ENCODE data around the gene ADAMTS7.
"Not testable (repeated sequence)": the region's sequence is repeated elsewhere in the genome, so short reads cannot be mapped to it uniquely, and the experiment has no call there.

The ADAMTS7 gene

GRCh38 chr15:78764340-78765153 lies 46.7 kb downstream of the ADAMTS7 start:
- not testable (repeated sequence) for DNase-seq

GRCh38 chr15:78763796-78764241 lies 47.4 kb downstream of the ADAMTS7 start:
- DNase-seq = no peak

GRCh38 chr15:78762985-78763795 lies 48.1 kb downstream of the ADAMTS7 start:
- no peak for DNase-seq

GRCh38 chr15:78762386-78762961 lies 48.8 kb downstream of the ADAMTS7 start:
- DNase-seq = not testable (repeated sequence)

GRCh38 chr15:78761891-78762385 lies 49.3 kb downstream of the ADAMTS7 start:
- DNase-seq = no peak

- DNase-seq = not testable (repeated sequence)
These were observed 49.8 kb downstream of the ADAMTS7 start for GRCh38 chr15:78761475-78761874.

GRCh38 chr15:78761020-78761419 lies 50.2 kb downstream of the ADAMTS7 start:
- no peak for DNase-seq

GRCh38 chr15:78760091-78760882 lies 51.0 kb downstream of the ADAMTS7 start:
- peak; percentile 54 for DNase-seq

- DNase-seq = not testable (repeated sequence)
These were observed 51.8 kb downstream of the ADAMTS7 start for GRCh38 chr15:78759361-78759998.

GRCh38 chr15:78758486-78759200 lies 52.6 kb downstream of the ADAMTS7 start:
- DNase-seq = not testable (repeated sequence)

GRCh38 chr15:78758084-78758483 lies 53.2 kb downstream of the ADAMTS7 start:
- DNase-seq = not testable (repeated sequence)

GRCh38 chr15:78757636-78757905 lies 53.7 kb downstream of the ADAMTS7 start:
- DNase-seq = no peak

- not testable (repeated sequence) for DNase-seq
These were observed 54.3 kb downstream of the ADAMTS7 start for GRCh38 chr15:78756781-78757635.

- DNase-seq = peak; percentile 40
These were observed 55.2 kb downstream of the ADAMTS7 start for GRCh38 chr15:78755900-78756591.

GRCh38 chr15:78754637-78755280 lies 56.5 kb downstream of the ADAMTS7 start:
- DNase-seq = not testable (repeated sequence)

- not testable (repeated sequence) for DNase-seq
These were observed 57.3 kb downstream of the ADAMTS7 start for GRCh38 chr15:78753751-78754535.

- not testable (repeated sequence) for DNase-seq
These were observed 58.0 kb downstream of the ADAMTS7 start for GRCh38 chr15:78753359-78753659.

All from NCI-H1694 (cell line).